LNCaP clone FGC (cell line): ENCODE measurements around the gene FGD2.

Source experiments
- DNase-seq: peaks from one replicate; pipeline ENCODE4 v3.0.0-alpha.2; 2011; ENCODE audit warnings: low read depth
- H3K4me3 ChIP-seq: 2 replicates; pipeline ENCODE4 v1.5.1; 2011; ENCODE audit warnings: mild to moderate bottlenecking, low read depth, low read length, control low read depth
- TF ChIP-seq, protein P1 (sequence below): IDR thresholded peaks from 2 replicates; pipeline ENCODE4 v1.5.1; 2012; ENCODE audit warnings: mild to moderate bottlenecking; ENCODE audit not compliant: control insufficient read depth, insufficient read depth; ENCODE audit errors: extremely low read depth

FGD2 gene

GRCh38 chr6:37051138-37052026 is 45.9 kb downstream of the FGD2 start:
- TF ChIP-seq, protein P1, sequence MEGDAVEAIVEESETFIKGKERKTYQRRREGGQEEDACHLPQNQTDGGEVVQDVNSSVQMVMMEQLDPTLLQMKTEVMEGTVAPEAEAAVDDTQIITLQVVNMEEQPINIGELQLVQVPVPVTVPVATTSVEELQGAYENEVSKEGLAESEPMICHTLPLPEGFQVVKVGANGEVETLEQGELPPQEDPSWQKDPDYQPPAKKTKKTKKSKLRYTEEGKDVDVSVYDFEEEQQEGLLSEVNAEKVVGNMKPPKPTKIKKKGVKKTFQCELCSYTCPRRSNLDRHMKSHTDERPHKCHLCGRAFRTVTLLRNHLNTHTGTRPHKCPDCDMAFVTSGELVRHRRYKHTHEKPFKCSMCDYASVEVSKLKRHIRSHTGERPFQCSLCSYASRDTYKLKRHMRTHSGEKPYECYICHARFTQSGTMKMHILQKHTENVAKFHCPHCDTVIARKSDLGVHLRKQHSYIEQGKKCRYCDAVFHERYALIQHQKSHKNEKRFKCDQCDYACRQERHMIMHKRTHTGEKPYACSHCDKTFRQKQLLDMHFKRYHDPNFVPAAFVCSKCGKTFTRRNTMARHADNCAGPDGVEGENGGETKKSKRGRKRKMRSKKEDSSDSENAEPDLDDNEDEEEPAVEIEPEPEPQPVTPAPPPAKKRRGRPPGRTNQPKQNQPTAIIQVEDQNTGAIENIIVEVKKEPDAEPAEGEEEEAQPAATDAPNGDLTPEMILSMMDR: peak; percentile 99
- peak; percentile 44 for DNase-seq
- no peak overlapping the region for H3K4me3 ChIP-seq

GRCh38 chr6:37052027-37052628 is 46.7 kb downstream of the FGD2 start:
- TF ChIP-seq, protein P1: no peak
- no peak for DNase-seq
- no peak overlapping the region for H3K4me3 ChIP-seq

DNA sequence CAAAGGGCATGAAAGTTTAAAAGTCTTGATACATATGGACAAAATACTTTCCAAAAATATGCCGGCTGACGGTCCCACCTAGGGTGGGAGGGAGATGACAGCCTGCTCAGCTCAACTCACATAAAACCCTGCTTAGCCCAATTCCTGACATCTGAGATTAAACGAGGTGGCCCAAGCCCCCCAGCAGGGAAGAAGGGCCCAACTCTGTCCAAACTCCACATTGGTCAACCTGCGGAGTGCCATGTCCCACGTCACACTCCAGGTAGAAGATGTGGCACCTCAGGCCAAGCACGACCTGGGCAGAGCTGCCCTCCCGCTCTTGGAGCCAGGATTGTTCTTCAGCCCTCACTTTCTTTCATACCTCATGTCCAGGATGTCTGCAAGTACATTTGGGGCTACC is 48.2 kb downstream of the FGD2 start:
- no peak overlapping the region for H3K4me3 ChIP-seq
- TF ChIP-seq, protein P1: no peak
- DNase-seq: no peak

- no peak overlapping the region for H3K4me3 ChIP-seq
- DNase-seq: no peak
- TF ChIP-seq, protein P1: no peak
These were observed 48.7 kb downstream of the FGD2 start for GRCh38 chr6:37054171-37054570.

GRCh38 chr6:37054580-37054979 is 49.1 kb downstream of the FGD2 start:
- TF ChIP-seq, protein P1: no peak
- no peak for DNase-seq
- H3K4me3 ChIP-seq: no peak overlapping the region

DNA sequence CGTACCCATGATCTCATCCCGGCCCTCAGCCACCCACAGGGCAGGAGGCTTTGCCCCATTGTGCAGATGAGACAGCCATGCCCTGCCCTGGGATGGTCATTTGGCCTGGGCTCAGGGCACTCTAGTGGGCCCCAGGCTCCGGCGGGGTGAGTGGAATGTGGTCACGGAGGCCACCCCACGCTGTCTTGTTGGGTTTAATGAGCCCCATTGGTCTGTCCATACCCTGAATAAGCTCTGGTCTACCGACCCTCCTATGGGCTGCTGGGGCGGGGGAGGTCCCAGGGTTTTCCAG is 50.6 kb downstream of the FGD2 start:
- no peak overlapping the region for H3K4me3 ChIP-seq
- DNase-seq: no peak
- TF ChIP-seq, protein P1: no peak
